ES-I3 (cell line): Measurements from ENCODE around the gene RPS27.
"Not testable (repeated sequence)": the region's sequence is repeated elsewhere in the genome, so short reads cannot be mapped to it uniquely, and the experiment has no call there.

Source experiments
- H3K36me3 ChIP-seq: 2 replicates; pipeline ENCODE4 v1.6.1; 2013; ENCODE audit warnings: mild to moderate bottlenecking, low read length, control low read depth, moderate library complexity; ENCODE audit not compliant: insufficient read depth
- H3K4me1 ChIP-seq: 2 replicates; pipeline ENCODE4 v1.6.1; 2013; ENCODE audit warnings: mild to moderate bottlenecking, control low read depth, low read length; ENCODE audit not compliant: insufficient read depth
- H3K9ac ChIP-seq: 2 replicates; pipeline ENCODE4 v1.6.1; 2013; ENCODE audit warnings: low read depth, mild to moderate bottlenecking, low read length, moderate library complexity
- H3K9me3 ChIP-seq: 2 replicates; pipeline ENCODE4 v1.6.1; 2013; ENCODE audit warnings: mild to moderate bottlenecking, low read length, moderate library complexity; ENCODE audit not compliant: control insufficient read depth, insufficient read depth

RPS27 gene

GRCh38 chr1:153987621-153988020 is 2.9 kb upstream of the RPS27 start:
- H3K9me3 ChIP-seq = no peaks in the 10 kb centered on the region
- H3K4me1 ChIP-seq = peaks cover 16% of the 10 kb centered on the region
- H3K9ac ChIP-seq = no peak overlapping the region
- H3K36me3 ChIP-seq = peaks cover 16% of the 10 kb centered on the region

GRCh38 chr1:153991151-153991630 is 629 bp downstream of the RPS27 start:
- peaks cover 24% of the 10 kb centered on the region for H3K36me3 ChIP-seq
- H3K9me3 ChIP-seq = no peaks in the 10 kb centered on the region
- H3K4me1 ChIP-seq = peaks cover 5% of the 10 kb centered on the region; the same call in 1 of the 2 replicates
- H3K9ac ChIP-seq = peak overlapping the region; percentile 92

GRCh38 chr1:153991806-153992205 is 1.2 kb downstream of the RPS27 start:
- H3K36me3 ChIP-seq = peaks cover 24% of the 10 kb centered on the region

GRCh38 chr1:153995202-153995601 is 4.6 kb downstream of the RPS27 start:
- no peak overlapping the region for H3K9ac ChIP-seq
- H3K36me3 ChIP-seq = peaks cover 24% of the 10 kb centered on the region
- H3K9me3 ChIP-seq = no peaks in the 10 kb centered on the region
- H3K4me1 ChIP-seq = peaks cover 5% of the 10 kb centered on the region; the same call in 1 of the 2 replicates

More at GRCh38 chr1:153991806-153992205, 1.2 kb downstream of the RPS27 start:
- Histone ChIP-seq H3K9ac (peak overlapping the region; percentile 92), H3K9me3 (no peaks in the 10 kb centered on the region), H3K4me1 (peaks cover 5% of the 10 kb centered on the region; the same call in 1 of the 2 replicates)

- no peak overlapping the region for H3K9ac ChIP-seq
Measured at GRCh38 chr1:153995640-153996039, 5.1 kb downstream of the RPS27 start.

GRCh38 chr1:153996882-153997281 is 6.3 kb downstream of the RPS27 start:
- not testable (repeated sequence) for H3K9me3 ChIP-seq, H3K9ac ChIP-seq, H3K4me1 ChIP-seq
- peaks cover 14% of the 10 kb centered on the region for H3K36me3 ChIP-seq

More at GRCh38 chr1:153995640-153996039, 5.1 kb downstream of the RPS27 start:
- Histone ChIP-seq H3K9me3 (no peaks in the 10 kb centered on the region), H3K36me3 (peaks cover 24% of the 10 kb centered on the region), H3K4me1 (peaks cover 5% of the 10 kb centered on the region; the same call in 1 of the 2 replicates)

- Histone ChIP-seq H3K36me3 (no peaks in the 10 kb centered on the region), H3K4me1 (no peaks in the 10 kb centered on the region), H3K9me3 (no peaks in the 10 kb centered on the region), H3K9ac (no peak overlapping the region)
Measured at GRCh38 chr1:154000420-154000819, 9.9 kb downstream of the RPS27 start.

- H3K4me1 ChIP-seq = no peaks in the 10 kb centered on the region
- no peaks in the 10 kb centered on the region for H3K9me3 ChIP-seq
- no peaks in the 10 kb centered on the region for H3K36me3 ChIP-seq
- H3K9ac ChIP-seq = no peak overlapping the region
Measured at GRCh38 chr1:154006136-154006535, 15.6 kb downstream of the RPS27 start.

- Histone ChIP-seq H3K9me3 (no peaks in the 10 kb centered on the region), H3K9ac (no peak overlapping the region), H3K4me1 (no peaks in the 10 kb centered on the region), H3K36me3 (no peaks in the 10 kb centered on the region)
Measured at GRCh38 chr1:154012129-154012528, 21.6 kb downstream of the RPS27 start.

- H3K4me1 ChIP-seq, H3K9ac ChIP-seq, H3K36me3 ChIP-seq: not testable (repeated sequence)
Measured at GRCh38 chr1:154012543-154012942, 22.0 kb downstream of the RPS27 start.

GRCh38 chr1:154014154-154014907 is 23.8 kb downstream of the RPS27 start:
- Histone ChIP-seq H3K36me3 (no peaks in the 10 kb centered on the region), H3K9me3 (no peaks in the 10 kb centered on the region), H3K4me1 (no peaks in the 10 kb centered on the region), H3K9ac (no peak overlapping the region)

More at GRCh38 chr1:154012543-154012942, 22.0 kb downstream of the RPS27 start:
- not testable (repeated sequence) for H3K9me3 ChIP-seq

- H3K9ac ChIP-seq = no peak overlapping the region
- no peaks in the 10 kb centered on the region for H3K36me3 ChIP-seq
- no peaks in the 10 kb centered on the region for H3K9me3 ChIP-seq
- no peaks in the 10 kb centered on the region for H3K4me1 ChIP-seq
Measured at GRCh38 chr1:154019269-154019668, 28.7 kb downstream of the RPS27 start.

- Histone ChIP-seq H3K9ac (no peak overlapping the region), H3K9me3 (no peaks in the 10 kb centered on the region), H3K4me1 (no peaks in the 10 kb centered on the region), H3K36me3 (no peaks in the 10 kb centered on the region)
Measured at GRCh38 chr1:154019940-154020339, 29.4 kb downstream of the RPS27 start.

GRCh38 chr1:154033697-154034096 is 43.1 kb downstream of the RPS27 start:
- not testable (repeated sequence) for H3K9me3 ChIP-seq, H3K9ac ChIP-seq, H3K4me1 ChIP-seq, H3K36me3 ChIP-seq
